ENCODE data around the gene SCNN1G.

SCNN1G gene

GRCh38 chr16:23146877-23147601 lies 35.5 kb upstream of the SCNN1G start:
- no peak for TF ChIP-seq GATA2 (IDR thresholded peaks at IDR 0.05; ENCODE audit: low read depth, low read length)
- TF ChIP-seq GATA3 (IDR thresholded peaks at IDR 0.05; ENCODE audit: low read depth, low read length) = no peak

- TF ChIP-seq GATA3 (IDR thresholded peaks at IDR 0.05; ENCODE audit: low read depth, low read length) (no peak), GATA2 (IDR thresholded peaks at IDR 0.05; ENCODE audit: low read depth, low read length) (no peak)
Measured at GRCh38 chr16:23147666-23148065, 34.9 kb upstream of the SCNN1G start.

GRCh38 chr16:23148166-23148512 lies 34.4 kb upstream of the SCNN1G start:
- TF ChIP-seq GATA3 (IDR thresholded peaks at IDR 0.05; ENCODE audit: low read depth, low read length) = no peak
- TF ChIP-seq GATA2 (IDR thresholded peaks at IDR 0.05; ENCODE audit: low read depth, low read length) = no peak

- TF ChIP-seq GATA3 (IDR thresholded peaks at IDR 0.05; ENCODE audit: low read depth, low read length) (no peak), GATA2 (IDR thresholded peaks at IDR 0.05; ENCODE audit: low read depth, low read length) (no peak)
Measured at GRCh38 chr16:23148513-23149266, 33.9 kb upstream of the SCNN1G start.

- TF ChIP-seq GATA2 (IDR thresholded peaks at IDR 0.05; ENCODE audit: low read depth, low read length) (no peak), GATA3 (IDR thresholded peaks at IDR 0.05; ENCODE audit: low read depth, low read length) (no peak)
Measured at GRCh38 chr16:23149267-23149992, 33.1 kb upstream of the SCNN1G start, which contains the start of gene USP31. USP31 (minus strand) TSS chr16:23149452; CDS start chr16:23149270, 182 bp downstream.

GRCh38 chr16:23149993-23150364 lies 32.6 kb upstream of the SCNN1G start:
- no peak for TF ChIP-seq GATA3 (IDR thresholded peaks at IDR 0.05; ENCODE audit: low read depth, low read length)
- TF ChIP-seq GATA2 (IDR thresholded peaks at IDR 0.05; ENCODE audit: low read depth, low read length) = no peak

GRCh38 chr16:23152386-23153178 lies 30.0 kb upstream of the SCNN1G start:
- TF ChIP-seq GATA3 (IDR thresholded peaks at IDR 0.05; ENCODE audit: low read depth, low read length) = no peak
- no peak for TF ChIP-seq GATA2 (IDR thresholded peaks at IDR 0.05; ENCODE audit: low read depth, low read length)

GRCh38 chr16:23155445-23156049 lies 27.0 kb upstream of the SCNN1G start:
- TF ChIP-seq GATA3 (IDR thresholded peaks at IDR 0.05; ENCODE audit: low read depth, low read length) (no peak), GATA2 (IDR thresholded peaks at IDR 0.05; ENCODE audit: low read depth, low read length) (no peak)

- TF ChIP-seq GATA3 (IDR thresholded peaks at IDR 0.05; ENCODE audit: low read depth, low read length) = no peak
- no peak for TF ChIP-seq GATA2 (IDR thresholded peaks at IDR 0.05; ENCODE audit: low read depth, low read length)
Measured at GRCh38 chr16:23156110-23156509, 26.4 kb upstream of the SCNN1G start.

GRCh38 chr16:23156946-23157460 lies 25.5 kb upstream of the SCNN1G start:
- TF ChIP-seq GATA2 (IDR thresholded peaks at IDR 0.05; ENCODE audit: low read depth, low read length) (no peak), GATA3 (IDR thresholded peaks at IDR 0.05; ENCODE audit: low read depth, low read length) (no peak)

GRCh38 chr16:23158114-23158513 lies 24.4 kb upstream of the SCNN1G start:
- no peak for TF ChIP-seq GATA2 (IDR thresholded peaks at IDR 0.05; ENCODE audit: low read depth, low read length)
- no peak for TF ChIP-seq GATA3 (IDR thresholded peaks at IDR 0.05; ENCODE audit: low read depth, low read length)

GRCh38 chr16:23160082-23160481 lies 22.5 kb upstream of the SCNN1G start:
- TF ChIP-seq GATA3 (IDR thresholded peaks at IDR 0.05; ENCODE audit: low read depth, low read length) (no peak), GATA2 (IDR thresholded peaks at IDR 0.05; ENCODE audit: low read depth, low read length) (no peak)

GRCh38 chr16:23160574-23160973 lies 22.0 kb upstream of the SCNN1G start:
- TF ChIP-seq GATA2 (IDR thresholded peaks at IDR 0.05; ENCODE audit: low read depth, low read length) = no peak
- no peak for TF ChIP-seq GATA3 (IDR thresholded peaks at IDR 0.05; ENCODE audit: low read depth, low read length)

All from SH-SY5Y (cell line).